Gastroesophageal sphincter (tissue), 4 donors: ENCODE results near the gene PLOD1. TPM values are rescaled to one million over a fixed set of nuclear protein-coding genes. Genes with fewer than 3 reads are reported as not detected.
A peak's percentile ranks its signal among the peaks of the same experiment; 100 is the strongest.

ENCODE experiments used
- ATAC-seq: fragments of 150-250 bp; one replicate; pipeline ENCODE4 v1.9.1; 2016; ENCODE audit warnings: mild to moderate bottlenecking, moderate library complexity
- H3K27ac ChIP-seq, 4 donors: fragments of 200-600 bp; sonication (generic) in 3 of 4; 1 replicate in 3 of 4; 2 replicates in 1 of 4; pipeline ENCODE4 v1.5.1; 2016 to 2019
- H3K27me3 ChIP-seq: fragments of 200-600 bp; sonication (generic); one replicate; pipeline ENCODE4 v1.5.1; 2019
- H3K36me3 ChIP-seq, 2 donors: fragments of 200-600 bp; sonication (generic); one replicate each; pipeline ENCODE4 v1.5.1; 2019; ENCODE audit warnings: control low read depth in 1 of 2
- H3K4me1 ChIP-seq, 3 donors: fragments of 200-600 bp; sonication (generic); 1 replicate in 2 of 3; 2 replicates in 1 of 3; pipeline ENCODE4 v1.5.1; 2016 to 2019; ENCODE audit warnings: control low read depth in 2 of 3
- H3K4me3 ChIP-seq, 2 donors: fragments of 200-600 bp; sonication (generic); one replicate each; pipeline ENCODE4 v1.5.1; 2019; ENCODE audit warnings: mild to moderate bottlenecking in 1 of 2, moderate library complexity in 1 of 2
- H3K9me3 ChIP-seq, 3 donors: fragments of 200-600 bp; sonication (generic); one replicate each; pipeline ENCODE4 v1.5.1; 2017 to 2019; ENCODE audit warnings: control low read depth in 2 of 3
- EP300 ChIP-seq: sonication (generic); formaldehyde crosslinking; IDR thresholded peaks from one replicate; pipeline ENCODE4 v1.6.1; 2017; ENCODE audit warnings: antibody characterized with exemption, mild to moderate bottlenecking
- POLR2A ChIP-seq, 2 donors: fragments of 450-650 bp; IDR thresholded peaks; one replicate each; pipeline ENCODE4 v1.6.1; 2017; ENCODE audit warnings: antibody characterized with exemption in 2 of 2, mild to moderate bottlenecking in 2 of 2, moderate library complexity in 1 of 2
- POLR2AphosphoS5 ChIP-seq: sonication (generic); formaldehyde crosslinking; IDR thresholded peaks from one replicate; pipeline ENCODE4 v1.6.1; 2017; ENCODE audit warnings: antibody characterized with exemption
- WGBS, 2 donors: methylation state at CpG; one replicate each; pipeline ENCODE4 v1.1.5; 2018; ENCODE audit warnings: low coverage in 1 of 2; 5-methylcytosine and 5-hydroxymethylcytosine counted together
- total RNA-seq, 4 donors: library from RNA; depleted of rRNA; stranded (reverse); fragments of >200 nt; gene quantifications; one replicate each; pipeline ENCODE4 v1.1.0, GENCODE V29; 2016
- TF ChIP-seq, protein P1 (sequence below), 4 experiments: fragments of 200-600 bp in 2 of 4; fragments of 450-650 bp in 2 of 4; sonication (generic) in 1 of 4; IDR thresholded peaks; one replicate each; pipeline ENCODE4 v1.5.1; 2017 to 2019; ENCODE audit warnings: antibody characterized with exemption in 4 of 4, mild to moderate bottlenecking in 2 of 4, moderate library complexity in 2 of 4

The PLOD1 gene
- total RNA-seq, 4 donors from 2014 or later, result 66.5 to 125 (median 70.1) TPM

DNA sequence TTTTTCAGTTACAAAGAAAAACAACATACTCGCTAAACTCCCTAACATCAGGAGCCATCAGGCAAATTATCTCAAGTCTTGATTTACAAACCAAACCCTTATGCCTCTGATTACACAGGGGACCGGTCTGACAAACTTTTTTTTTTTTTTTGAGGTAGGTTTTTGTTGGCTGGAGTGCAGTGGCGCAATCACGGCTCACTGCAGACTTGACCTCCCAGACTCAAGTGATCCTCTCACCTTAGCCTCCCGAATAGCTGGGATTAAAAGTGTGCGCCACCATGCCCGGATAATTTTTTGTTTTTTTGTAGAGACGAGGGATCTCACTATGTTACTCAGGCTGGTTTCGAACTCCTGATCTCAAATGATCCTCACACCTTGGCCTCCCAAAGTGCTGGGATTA is 81.0 kb downstream of the PLOD1 start:
- Histone ChIP-seq H3K27ac (peak overlapping the region in 2 of 4 donors; percentile 10 to 55), H3K36me3 (peaks cover 0 to 43% of the 10 kb centered on the region in 2 donors), H3K27me3 (no peaks in the 10 kb centered on the region), H3K4me1 (peaks cover 0 to 13% (median 4%) of the 10 kb centered on the region in 3 donors), H3K4me3 (no peak overlapping the region), H3K9me3 (no peaks in the 10 kb centered on the region)
- 90 to 93% methylated on average over 5 to 9 of the region's 9 CpGs for WGBS, 2 donors
- TF ChIP-seq, protein P1, sequence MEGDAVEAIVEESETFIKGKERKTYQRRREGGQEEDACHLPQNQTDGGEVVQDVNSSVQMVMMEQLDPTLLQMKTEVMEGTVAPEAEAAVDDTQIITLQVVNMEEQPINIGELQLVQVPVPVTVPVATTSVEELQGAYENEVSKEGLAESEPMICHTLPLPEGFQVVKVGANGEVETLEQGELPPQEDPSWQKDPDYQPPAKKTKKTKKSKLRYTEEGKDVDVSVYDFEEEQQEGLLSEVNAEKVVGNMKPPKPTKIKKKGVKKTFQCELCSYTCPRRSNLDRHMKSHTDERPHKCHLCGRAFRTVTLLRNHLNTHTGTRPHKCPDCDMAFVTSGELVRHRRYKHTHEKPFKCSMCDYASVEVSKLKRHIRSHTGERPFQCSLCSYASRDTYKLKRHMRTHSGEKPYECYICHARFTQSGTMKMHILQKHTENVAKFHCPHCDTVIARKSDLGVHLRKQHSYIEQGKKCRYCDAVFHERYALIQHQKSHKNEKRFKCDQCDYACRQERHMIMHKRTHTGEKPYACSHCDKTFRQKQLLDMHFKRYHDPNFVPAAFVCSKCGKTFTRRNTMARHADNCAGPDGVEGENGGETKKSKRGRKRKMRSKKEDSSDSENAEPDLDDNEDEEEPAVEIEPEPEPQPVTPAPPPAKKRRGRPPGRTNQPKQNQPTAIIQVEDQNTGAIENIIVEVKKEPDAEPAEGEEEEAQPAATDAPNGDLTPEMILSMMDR (IDR thresholded peaks at IDR 0.05), result no peak
- TF ChIP-seq EP300 (no peak), POLR2A (IDR thresholded peaks at IDR 0.05) (no peak), POLR2AphosphoS5 (no peak)
- ATAC-seq, result no peak

DNA sequence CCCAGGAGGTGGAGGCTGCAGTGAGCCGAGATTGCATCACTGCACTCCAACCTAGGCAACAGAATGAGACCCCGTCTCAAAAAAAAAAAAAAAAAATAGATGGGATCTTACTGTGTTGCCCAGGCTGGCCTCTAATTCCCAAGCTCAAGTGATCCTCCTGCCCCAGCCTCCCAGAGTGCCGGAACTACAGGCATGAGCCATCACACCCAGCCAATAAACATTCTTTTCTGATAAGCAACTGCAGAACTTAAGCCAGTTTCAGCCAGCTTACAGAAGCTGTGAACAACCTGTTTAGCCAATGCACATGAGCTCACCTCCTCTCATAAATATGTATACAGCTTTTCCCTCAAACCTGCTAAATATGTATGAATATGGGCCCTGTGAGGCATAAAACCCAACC is 81.7 kb downstream of the PLOD1 start:
- H3K27ac ChIP-seq, result no peak overlapping the region
- peaks cover 0 to 17% (median 6%) of the 10 kb centered on the region in 3 donors for H3K4me1 ChIP-seq
- TF ChIP-seq POLR2AphosphoS5, result no peak
- TF ChIP-seq, protein P1 (IDR thresholded peaks at IDR 0.05), result no peak
- TF ChIP-seq EP300, result no peak
- TF ChIP-seq POLR2A (IDR thresholded peaks at IDR 0.05), result no peak
- no peak for ATAC-seq
- H3K4me3 ChIP-seq, result no peak overlapping the region
- no peaks in the 10 kb centered on the region for H3K27me3 ChIP-seq
- H3K9me3 ChIP-seq, result no peaks in the 10 kb centered on the region
- 84 to 100% methylated on average over 1 to 3 of the region's 3 CpGs for WGBS, 2 donors
- H3K36me3 ChIP-seq, result peaks cover 0 to 36% of the 10 kb centered on the region in 2 donors

GRCh38 chr1:12019858-12020509 is 85.5 kb downstream of the PLOD1 start:
- ATAC-seq, result no peak
- WGBS, 2 donors, result 26 to 44% methylated on average over 2 of the region's 12 CpGs
- H3K27ac ChIP-seq, result peak overlapping the region; percentile 19 to 90 (median 87)

GRCh38 chr1:12021616-12022015 is 87.1 kb downstream of the PLOD1 start:
- Histone ChIP-seq H3K9me3 (no peaks in the 10 kb centered on the region), H3K27me3 (no peaks in the 10 kb centered on the region), H3K27ac (no peak overlapping the region), H3K36me3 (peaks cover 0 to 52% of the 10 kb centered on the region in 2 donors), H3K4me3 (no peak overlapping the region), H3K4me1 (peaks cover 0 to 17% (median 6%) of the 10 kb centered on the region in 3 donors)
- ATAC-seq, result no peak
- TF ChIP-seq EP300 (no peak), POLR2AphosphoS5 (no peak), POLR2A (IDR thresholded peaks at IDR 0.05) (no peak)
- TF ChIP-seq, protein P1 (IDR thresholded peaks at IDR 0.05), result no peak
- 88 to 89% methylated on average over 1 to 2 of the region's 9 CpGs for WGBS, 2 donors

More at GRCh38 chr1:12019858-12020509, 85.5 kb downstream of the PLOD1 start:
- H3K9me3 ChIP-seq, result no peaks in the 10 kb centered on the region
- H3K27me3 ChIP-seq, result no peaks in the 10 kb centered on the region
- H3K4me1 ChIP-seq, result peaks cover 0 to 17% (median 6%) of the 10 kb centered on the region in 3 donors
- H3K4me3 ChIP-seq, result peak overlapping the region; percentile 56 to 92
- TF ChIP-seq, protein P1 (IDR thresholded peaks at IDR 0.05), result no peak
- TF ChIP-seq POLR2AphosphoS5, result no peak
- no peak for TF ChIP-seq EP300
- no peak for TF ChIP-seq POLR2A (IDR thresholded peaks at IDR 0.05)
- peaks cover 0 to 35% of the 10 kb centered on the region in 2 donors for H3K36me3 ChIP-seq

DNA sequence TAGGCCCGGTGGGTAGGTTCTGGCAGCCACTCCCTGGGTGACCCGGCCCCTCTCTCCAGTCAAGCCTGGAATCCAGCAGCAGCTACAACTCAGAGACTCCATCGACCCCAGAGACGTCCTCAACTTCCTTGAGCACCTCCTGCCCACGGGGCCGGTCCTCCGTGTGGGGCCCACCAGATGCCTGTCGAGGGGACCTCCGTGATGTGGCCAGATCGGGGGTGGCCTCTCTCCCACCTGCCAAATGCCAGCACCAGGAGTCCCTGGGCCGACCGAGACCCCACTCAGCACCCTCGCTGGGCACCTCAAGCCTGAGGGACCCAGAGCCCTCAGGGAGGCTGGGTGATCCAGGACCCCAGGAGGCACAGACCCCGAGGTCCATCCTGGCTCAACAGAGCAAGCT is 87.5 kb downstream of the PLOD1 start:
- Histone ChIP-seq H3K27ac (no peak overlapping the region), H3K36me3 (peaks cover 0 to 56% of the 10 kb centered on the region in 2 donors), H3K4me3 (no peak overlapping the region), H3K27me3 (no peaks in the 10 kb centered on the region), H3K9me3 (no peaks in the 10 kb centered on the region), H3K4me1 (peaks cover 0 to 17% (median 6%) of the 10 kb centered on the region in 3 donors)
- TF ChIP-seq POLR2A (IDR thresholded peaks at IDR 0.05) (no peak), EP300 (no peak), POLR2AphosphoS5 (no peak)
- TF ChIP-seq, protein P1 (IDR thresholded peaks at IDR 0.05), result no peak
- ATAC-seq, result no peak
- no CpG with 5 or more reads among the region's 14 CpGs for WGBS, 2 donors
